ENCODE data around the gene KIF26B.
A peak's percentile ranks its signal among the peaks of the same experiment; 100 is the strongest.

The KIF26B gene

GRCh38 chr1:245118066-245118465 lies 36.7 kb upstream of the KIF26B start:
- H3K27ac ChIP-seq = no peak overlapping the region

GRCh38 chr1:245118806-245119205 lies 36.0 kb upstream of the KIF26B start:
- H3K36me3 ChIP-seq = no peaks in the 10 kb centered on the region
- H3K4me3 ChIP-seq (ENCODE audit: low read depth, low read length) = no peak overlapping the region
- DNase-seq = no peak
- no peak for TF ChIP-seq CTCF (IDR thresholded peaks at IDR 0.05; ENCODE audit: low read depth, low read length)
- H3K27me3 ChIP-seq (ENCODE audit: insufficient read depth, low read depth, severe bottlenecking) = no peaks in the 10 kb centered on the region
- H3K9me3 ChIP-seq (ENCODE audit: severe bottlenecking) = no peaks in the 10 kb centered on the region
- H3K27ac ChIP-seq = no peak overlapping the region

More at GRCh38 chr1:245118066-245118465, 36.7 kb upstream of the KIF26B start:
- DNase-seq = no peak
- Histone ChIP-seq H3K4me3 (ENCODE audit: low read depth, low read length) (no peak overlapping the region), H3K27me3 (ENCODE audit: insufficient read depth, low read depth, severe bottlenecking) (no peaks in the 10 kb centered on the region), H3K9me3 (ENCODE audit: severe bottlenecking) (no peaks in the 10 kb centered on the region), H3K36me3 (no peaks in the 10 kb centered on the region)
- no peak for TF ChIP-seq CTCF (IDR thresholded peaks at IDR 0.05; ENCODE audit: low read depth, low read length)

- Histone ChIP-seq H3K9me3 (ENCODE audit: severe bottlenecking) (peaks cover 2% of the 10 kb centered on the region), H3K27me3 (ENCODE audit: insufficient read depth, low read depth, severe bottlenecking) (no peaks in the 10 kb centered on the region), H3K4me3 (ENCODE audit: low read depth, low read length) (no peak overlapping the region), H3K36me3 (no peaks in the 10 kb centered on the region), H3K27ac (no peak overlapping the region)
- TF ChIP-seq CTCF (IDR thresholded peaks at IDR 0.05; ENCODE audit: low read depth, low read length) = peak; percentile 39
- DNase-seq = no peak
Measured at GRCh38 chr1:245121523-245121922, 33.3 kb upstream of the KIF26B start.

GRCh38 chr1:245124241-245124640 lies 30.5 kb upstream of the KIF26B start:
- Histone ChIP-seq H3K27me3 (ENCODE audit: insufficient read depth, low read depth, severe bottlenecking) (no peaks in the 10 kb centered on the region), H3K27ac (no peak overlapping the region), H3K4me3 (ENCODE audit: low read depth, low read length) (no peak overlapping the region), H3K36me3 (no peaks in the 10 kb centered on the region), H3K9me3 (ENCODE audit: severe bottlenecking) (peaks cover 2% of the 10 kb centered on the region)
- TF ChIP-seq CTCF (IDR thresholded peaks at IDR 0.05; ENCODE audit: low read depth, low read length) = no peak
- DNase-seq = no peak

- Histone ChIP-seq H3K4me3 (ENCODE audit: low read depth, low read length) (no peak overlapping the region), H3K9me3 (ENCODE audit: severe bottlenecking) (peaks cover 2% of the 10 kb centered on the region), H3K27ac (no peak overlapping the region), H3K27me3 (ENCODE audit: insufficient read depth, low read depth, severe bottlenecking) (no peaks in the 10 kb centered on the region), H3K36me3 (no peaks in the 10 kb centered on the region)
- no peak for TF ChIP-seq CTCF (IDR thresholded peaks at IDR 0.05; ENCODE audit: low read depth, low read length)
- DNase-seq = no peak
Measured at GRCh38 chr1:245124644-245125043, 30.1 kb upstream of the KIF26B start.

GRCh38 chr1:245126530-245126929 lies 28.3 kb upstream of the KIF26B start:
- Histone ChIP-seq H3K36me3 (no peaks in the 10 kb centered on the region), H3K27ac (no peak overlapping the region), H3K4me3 (ENCODE audit: low read depth, low read length) (no peak overlapping the region), H3K27me3 (ENCODE audit: insufficient read depth, low read depth, severe bottlenecking) (no peaks in the 10 kb centered on the region), H3K9me3 (ENCODE audit: severe bottlenecking) (peaks cover 2% of the 10 kb centered on the region)
- no peak for DNase-seq
- no peak for TF ChIP-seq CTCF (IDR thresholded peaks at IDR 0.05; ENCODE audit: low read depth, low read length)

Measured in WERI-Rb-1 (cell line).